ENCODE measurements around the gene RNF144B.
"Not testable (repeated sequence)": the region's sequence is repeated elsewhere in the genome, so short reads cannot be mapped to it uniquely, and the experiment has no call there.

The RNF144B gene

GRCh38 chr6:18386298-18386976 is 713 bp upstream of the RNF144B start:
- H3K9me3 ChIP-seq, result no peaks in the 10 kb centered on the region
- H3K4me3 ChIP-seq, result no peak overlapping the region
- in situ Hi-C loops (cut with MboI; ENCODE audit: low sequenced_read_pairs), result no loop called here
- H3K27me3 ChIP-seq (ENCODE audit: low read depth), result peaks cover 17% of the 10 kb centered on the region; the same call in 1 of the 2 replicates
- DNase-seq (ENCODE audit: low spot score in 2 of 2), result no peak
- H3K36me3 ChIP-seq (replicated peaks), result no peaks in the 10 kb centered on the region
- peaks cover 7% of the 10 kb centered on the region for H3K4me1 ChIP-seq

GRCh38 chr6:18388271-18388670 is 1.1 kb downstream of the RNF144B start:
- Histone ChIP-seq H3K4me3 (no peak overlapping the region), H3K4me1 (peaks cover 7% of the 10 kb centered on the region), H3K27me3 (ENCODE audit: low read depth) (peaks cover 17% of the 10 kb centered on the region; the same call in 1 of the 2 replicates), H3K9me3 (no peaks in the 10 kb centered on the region), H3K36me3 (replicated peaks) (no peaks in the 10 kb centered on the region)
- in situ Hi-C loops (cut with MboI; ENCODE audit: low sequenced_read_pairs), result no loop called here
- DNase-seq (ENCODE audit: low spot score in 2 of 2), result no peak

GRCh38 chr6:18388942-18389341 is 1.8 kb downstream of the RNF144B start:
- peaks cover 7% of the 10 kb centered on the region for H3K4me1 ChIP-seq
- in situ Hi-C loops (cut with MboI; ENCODE audit: low sequenced_read_pairs), result no loop called here
- no peak for DNase-seq (ENCODE audit: low spot score in 2 of 2)

GRCh38 chr6:18389479-18389878 is 2.3 kb downstream of the RNF144B start:
- Histone ChIP-seq H3K4me1 (peaks cover 7% of the 10 kb centered on the region), H3K4me3 (no peak overlapping the region), H3K27me3 (ENCODE audit: low read depth) (peaks cover 17% of the 10 kb centered on the region; the same call in 1 of the 2 replicates), H3K9me3 (no peaks in the 10 kb centered on the region), H3K36me3 (replicated peaks) (no peaks in the 10 kb centered on the region)
- in situ Hi-C loops (cut with MboI; ENCODE audit: low sequenced_read_pairs), result no loop called here
- DNase-seq (ENCODE audit: low spot score in 2 of 2), result no peak

More at GRCh38 chr6:18388942-18389341, 1.8 kb downstream of the RNF144B start:
- no peaks in the 10 kb centered on the region for H3K36me3 ChIP-seq (replicated peaks)
- no peak overlapping the region for H3K4me3 ChIP-seq
- no peaks in the 10 kb centered on the region for H3K9me3 ChIP-seq
- H3K27me3 ChIP-seq (ENCODE audit: low read depth), result peaks cover 17% of the 10 kb centered on the region; the same call in 1 of the 2 replicates

GRCh38 chr6:18390476-18390875 is 3.3 kb downstream of the RNF144B start:
- no peak for DNase-seq (ENCODE audit: low spot score in 2 of 2)
- in situ Hi-C loops (cut with MboI; ENCODE audit: low sequenced_read_pairs), result no loop called here
- peaks cover 7% of the 10 kb centered on the region for H3K4me1 ChIP-seq
- peaks cover 17% of the 10 kb centered on the region; the same call in 1 of the 2 replicates for H3K27me3 ChIP-seq (ENCODE audit: low read depth)
- no peak overlapping the region for H3K4me3 ChIP-seq
- no peaks in the 10 kb centered on the region for H3K9me3 ChIP-seq
- H3K36me3 ChIP-seq (replicated peaks), result no peaks in the 10 kb centered on the region

- Histone ChIP-seq H3K9me3 (no peaks in the 10 kb centered on the region), H3K36me3 (replicated peaks) (no peaks in the 10 kb centered on the region), H3K4me3 (no peak overlapping the region), H3K4me1 (peaks cover 7% of the 10 kb centered on the region), H3K27me3 (ENCODE audit: low read depth) (peaks cover 17% of the 10 kb centered on the region; the same call in 1 of the 2 replicates)
- DNase-seq (ENCODE audit: low spot score in 2 of 2), result no peak
- in situ Hi-C loops (cut with MboI; ENCODE audit: low sequenced_read_pairs), result no loop called here
Observed at GRCh38 chr6:18391023-18391422, 3.9 kb downstream of the RNF144B start.

- in situ Hi-C loops (cut with MboI; ENCODE audit: low sequenced_read_pairs), result no loop called here
- Histone ChIP-seq H3K9me3 (no peaks in the 10 kb centered on the region), H3K36me3 (replicated peaks) (no peaks in the 10 kb centered on the region), H3K27me3 (ENCODE audit: low read depth) (peaks cover 17% of the 10 kb centered on the region), H3K4me1 (peaks cover 7% of the 10 kb centered on the region; the same call in 1 of the 2 replicates), H3K4me3 (no peak overlapping the region)
- DNase-seq (ENCODE audit: low spot score in 2 of 2), result no peak
Observed at GRCh38 chr6:18392346-18392877, 5.3 kb downstream of the RNF144B start.

GRCh38 chr6:18393698-18394097 is 6.5 kb downstream of the RNF144B start:
- Histone ChIP-seq H3K36me3 (replicated peaks) (no peaks in the 10 kb centered on the region), H3K4me3 (no peak overlapping the region), H3K27me3 (ENCODE audit: low read depth) (peaks cover 9% of the 10 kb centered on the region), H3K4me1 (no peaks in the 10 kb centered on the region), H3K9me3 (no peaks in the 10 kb centered on the region)
- in situ Hi-C loops (cut with MboI; ENCODE audit: low sequenced_read_pairs), result no loop called here
- DNase-seq (ENCODE audit: low spot score in 2 of 2), result no peak

- Histone ChIP-seq H3K4me1 (no peaks in the 10 kb centered on the region), H3K9me3 (no peaks in the 10 kb centered on the region), H3K36me3 (replicated peaks) (no peaks in the 10 kb centered on the region), H3K27me3 (ENCODE audit: low read depth) (peaks cover 2% of the 10 kb centered on the region), H3K4me3 (no peak overlapping the region)
- in situ Hi-C loops (cut with MboI; ENCODE audit: low sequenced_read_pairs), result no loop called here
- no peak for DNase-seq (ENCODE audit: low spot score in 2 of 2)
Observed at GRCh38 chr6:18395177-18395855, 8.2 kb downstream of the RNF144B start.

GRCh38 chr6:18395856-18396197 is 8.7 kb downstream of the RNF144B start:
- Histone ChIP-seq H3K27me3 (ENCODE audit: low read depth) (no peaks in the 10 kb centered on the region; the same call in 1 of the 2 replicates), H3K9me3 (no peaks in the 10 kb centered on the region), H3K4me1 (no peaks in the 10 kb centered on the region), H3K36me3 (replicated peaks) (no peaks in the 10 kb centered on the region), H3K4me3 (no peak overlapping the region)
- in situ Hi-C loops (cut with MboI; ENCODE audit: low sequenced_read_pairs), result no loop called here
- DNase-seq (ENCODE audit: low spot score in 2 of 2), result no peak

- H3K4me1 ChIP-seq, result no peaks in the 10 kb centered on the region
- peaks cover 1% of the 10 kb centered on the region; the same call in 1 of the 2 replicates for H3K27me3 ChIP-seq (ENCODE audit: low read depth)
- in situ Hi-C loops (cut with MboI; ENCODE audit: low sequenced_read_pairs), result no loop called here
- no peak for DNase-seq (ENCODE audit: low spot score in 2 of 2)
- H3K36me3 ChIP-seq (replicated peaks), result no peaks in the 10 kb centered on the region
- H3K9me3 ChIP-seq, result no peaks in the 10 kb centered on the region
- H3K4me3 ChIP-seq, result no peak overlapping the region
Observed at GRCh38 chr6:18397701-18398100, 10.6 kb downstream of the RNF144B start.

- H3K4me1 ChIP-seq; in situ Hi-C loops (cut with MboI; ENCODE audit: low sequenced_read_pairs); H3K4me3 ChIP-seq; H3K9me3 ChIP-seq; H3K36me3 ChIP-seq (replicated peaks); H3K27me3 ChIP-seq (ENCODE audit: low read depth); DNase-seq (ENCODE audit: low spot score in 2 of 2): not testable (repeated sequence)
Observed at GRCh38 chr6:18398225-18398624, 11.1 kb downstream of the RNF144B start.

GRCh38 chr6:18400831-18401446 is 13.8 kb downstream of the RNF144B start:
- no peak overlapping the region for H3K4me3 ChIP-seq
- no peaks in the 10 kb centered on the region for H3K4me1 ChIP-seq
- H3K9me3 ChIP-seq, result no peaks in the 10 kb centered on the region
- H3K27me3 ChIP-seq (ENCODE audit: low read depth), result peaks cover 3% of the 10 kb centered on the region; the same call in 1 of the 2 replicates
- in situ Hi-C loops (cut with MboI; ENCODE audit: low sequenced_read_pairs), result no loop called here
- H3K36me3 ChIP-seq (replicated peaks), result no peaks in the 10 kb centered on the region
- no peak for DNase-seq (ENCODE audit: low spot score in 2 of 2)

- DNase-seq (ENCODE audit: low spot score in 2 of 2); H3K36me3 ChIP-seq (replicated peaks); H3K27me3 ChIP-seq (ENCODE audit: low read depth); H3K4me3 ChIP-seq; H3K4me1 ChIP-seq; in situ Hi-C loops (cut with MboI; ENCODE audit: low sequenced_read_pairs); H3K9me3 ChIP-seq: not testable (repeated sequence)
Observed at GRCh38 chr6:18404965-18405364, 17.8 kb downstream of the RNF144B start.

Data from HAP-1 (cell line).